Stimulated activated CD8-positive, alpha-beta memory T cell treated with anti-CD3 and anti-CD28 coated beads, Interleukin-7, amount 100 ng/mL, for 24 hours (primary cell): ENCODE results near the gene PTPRT.

Experiments used
- DNase-seq: peaks from one replicate; pipeline ENCODE4 v3.0.0-alpha.2; 2020; ENCODE audit warnings: low read depth

PTPRT gene

GRCh38 chr20:42043921-42044320 lies 1145.8 kb downstream of the PTPRT start:
- no peak for DNase-seq

- no peak for DNase-seq
Observed at GRCh38 chr20:42041000-42041565, 1148.6 kb downstream of the PTPRT start.

- DNase-seq: no peak
Observed at GRCh38 chr20:42027746-42028268, 1161.9 kb downstream of the PTPRT start.

GRCh38 chr20:42026599-42026998 lies 1163.1 kb downstream of the PTPRT start:
- DNase-seq: no peak

- no peak for DNase-seq
Observed at GRCh38 chr20:42024653-42025052, 1165.1 kb downstream of the PTPRT start.
